ENCODE results near the gene MRPS17.

Gene MRPS17

GRCh38 chr7:55970561-55970960, 18.9 kb downstream of the MRPS17 start:
- Histone ChIP-seq H3K27ac (no peak overlapping the region), H3K4me3 (no peak overlapping the region), H3K27me3 (no peaks in the 10 kb centered on the region), H4K20me1 (peaks cover 96% of the 10 kb centered on the region), H3K9ac (no peak overlapping the region), H3K9me3 (peaks cover 25% of the 10 kb centered on the region; the same call in 1 of the 2 replicates), H3K4me1 (peaks cover 10% of the 10 kb centered on the region), H3K36me3 (peaks cover 79% of the 10 kb centered on the region), H3K4me2 (no peak overlapping the region)
- TF ChIP-seq Cebpa-rat (IDR thresholded peaks at IDR 0.05) = no peak

- Histone ChIP-seq H4K20me1 (peaks cover 96% of the 10 kb centered on the region), H3K27ac (no peak overlapping the region), H3K4me3 (no peak overlapping the region), H3K4me1 (peaks cover 6% of the 10 kb centered on the region), H3K9ac (no peak overlapping the region), H3K36me3 (peaks cover 80% of the 10 kb centered on the region), H3K4me2 (no peak overlapping the region), H3K27me3 (no peaks in the 10 kb centered on the region), H3K9me3 (peaks cover 25% of the 10 kb centered on the region; the same call in 1 of the 2 replicates)
- TF ChIP-seq Cebpa-rat (IDR thresholded peaks at IDR 0.05) = no peak
Measured at GRCh38 chr7:55970978-55971377, 19.3 kb downstream of the MRPS17 start.

GRCh38 chr7:55973747-55974250, 22.1 kb downstream of the MRPS17 start:
- peaks cover 12% of the 10 kb centered on the region; the same call in 1 of the 2 replicates for H3K9me3 ChIP-seq
- TF ChIP-seq Cebpa-rat (IDR thresholded peaks at IDR 0.05) = no peak
- peaks cover 66% of the 10 kb centered on the region for H3K36me3 ChIP-seq
- H4K20me1 ChIP-seq = peaks cover 96% of the 10 kb centered on the region
- no peak overlapping the region for H3K4me3 ChIP-seq
- peaks cover 11% of the 10 kb centered on the region; the same call in 1 of the 2 replicates for H3K4me1 ChIP-seq
- no peaks in the 10 kb centered on the region for H3K27me3 ChIP-seq
- no peak overlapping the region for H3K9ac ChIP-seq
- H3K27ac ChIP-seq = no peak overlapping the region
- no peak overlapping the region for H3K4me2 ChIP-seq

- H3K36me3 ChIP-seq = peaks cover 64% of the 10 kb centered on the region
Measured at GRCh38 chr7:55975988-55976633, 24.4 kb downstream of the MRPS17 start.

GRCh38 chr7:55977831-55978230, 26.2 kb downstream of the MRPS17 start:
- no peak overlapping the region for H3K27ac ChIP-seq
- H3K9ac ChIP-seq = no peak overlapping the region
- no peak for TF ChIP-seq Cebpa-rat (IDR thresholded peaks at IDR 0.05)
- peaks cover under 1% of the 10 kb centered on the region; the same call in 1 of the 2 replicates for H3K9me3 ChIP-seq
- H3K4me3 ChIP-seq = no peak overlapping the region
- peaks cover 11% of the 10 kb centered on the region; the same call in 1 of the 2 replicates for H3K4me1 ChIP-seq
- H3K36me3 ChIP-seq = peaks cover 70% of the 10 kb centered on the region
- H3K27me3 ChIP-seq = no peaks in the 10 kb centered on the region
- peaks cover 68% of the 10 kb centered on the region for H4K20me1 ChIP-seq
- no peak overlapping the region for H3K4me2 ChIP-seq

More at GRCh38 chr7:55975988-55976633, 24.4 kb downstream of the MRPS17 start:
- TF ChIP-seq Cebpa-rat (IDR thresholded peaks at IDR 0.05) = no peak
- H3K27me3 ChIP-seq = no peaks in the 10 kb centered on the region
- H3K4me3 ChIP-seq = no peak overlapping the region
- peaks cover 11% of the 10 kb centered on the region; the same call in 1 of the 2 replicates for H3K9me3 ChIP-seq
- H3K9ac ChIP-seq = no peak overlapping the region
- peaks cover 11% of the 10 kb centered on the region; the same call in 1 of the 2 replicates for H3K4me1 ChIP-seq
- H3K4me2 ChIP-seq = no peak overlapping the region
- H4K20me1 ChIP-seq = peaks cover 84% of the 10 kb centered on the region
- no peak overlapping the region for H3K27ac ChIP-seq

- Histone ChIP-seq H3K4me3 (no peak overlapping the region), H3K9ac (no peak overlapping the region), H3K4me2 (no peak overlapping the region), H3K27me3 (no peaks in the 10 kb centered on the region), H3K36me3 (peaks cover 83% of the 10 kb centered on the region), H3K27ac (no peak overlapping the region), H4K20me1 (peaks cover 44% of the 10 kb centered on the region), H3K4me1 (peaks cover 11% of the 10 kb centered on the region; the same call in 1 of the 2 replicates), H3K9me3 (no peaks in the 10 kb centered on the region)
- TF ChIP-seq Cebpa-rat (IDR thresholded peaks at IDR 0.05) = no peak
Measured at GRCh38 chr7:55980266-55980665, 28.6 kb downstream of the MRPS17 start.

- Histone ChIP-seq H3K9me3 (no peaks in the 10 kb centered on the region), H3K27ac (no peak overlapping the region), H4K20me1 (peaks cover 12% of the 10 kb centered on the region; the same call in 1 of the 2 replicates), H3K9ac (no peak overlapping the region), H3K4me3 (no peak overlapping the region), H3K4me2 (no peak overlapping the region), H3K36me3 (peaks cover 99% of the 10 kb centered on the region), H3K4me1 (no peaks in the 10 kb centered on the region), H3K27me3 (no peaks in the 10 kb centered on the region)
- no peak for TF ChIP-seq Cebpa-rat (IDR thresholded peaks at IDR 0.05)
Measured at GRCh38 chr7:55983537-55983936, 31.9 kb downstream of the MRPS17 start.

GRCh38 chr7:55992346-55992745, 40.7 kb downstream of the MRPS17 start:
- Histone ChIP-seq H3K4me3 (no peak overlapping the region), H3K4me2 (no peak overlapping the region), H3K36me3 (peaks cover 98% of the 10 kb centered on the region), H3K27ac (no peak overlapping the region), H3K27me3 (no peaks in the 10 kb centered on the region), H3K4me1 (no peaks in the 10 kb centered on the region), H3K9ac (no peak overlapping the region), H3K9me3 (no peaks in the 10 kb centered on the region), H4K20me1 (no peaks in the 10 kb centered on the region)
- TF ChIP-seq Cebpa-rat (IDR thresholded peaks at IDR 0.05) = no peak

GRCh38 chr7:55996856-55997500, 45.3 kb downstream of the MRPS17 start:
- Histone ChIP-seq H3K4me3 (no peak overlapping the region), H3K36me3 (peaks cover 82% of the 10 kb centered on the region), H3K27ac (no peak overlapping the region), H4K20me1 (no peaks in the 10 kb centered on the region), H3K4me1 (no peaks in the 10 kb centered on the region), H3K27me3 (no peaks in the 10 kb centered on the region), H3K4me2 (no peak overlapping the region), H3K9ac (no peak overlapping the region), H3K9me3 (no peaks in the 10 kb centered on the region)
- TF ChIP-seq Cebpa-rat (IDR thresholded peaks at IDR 0.05) = no peak

- Histone ChIP-seq H3K9ac (no peak overlapping the region), H3K4me1 (peaks cover 39% of the 10 kb centered on the region), H3K4me3 (no peak overlapping the region), H3K27ac (no peak overlapping the region), H3K9me3 (no peaks in the 10 kb centered on the region), H4K20me1 (no peaks in the 10 kb centered on the region), H3K4me2 (peak overlapping the region; percentile 24; the same call in 1 of the 2 replicates), H3K36me3 (peaks cover 16% of the 10 kb centered on the region), H3K27me3 (no peaks in the 10 kb centered on the region)
- TF ChIP-seq Cebpa-rat (IDR thresholded peaks at IDR 0.05) = no peak
Measured at GRCh38 chr7:56003749-56004148, 52.1 kb downstream of the MRPS17 start.
